NCI-H187 treated with DMSO at 0.1 percent for 48 hours (cell line): Measurements from ENCODE around the gene IQCE.

Source experiments
- DNase-seq: peaks from one replicate; lab custom pipeline; 2025; lab: John Stamatoyannopoulos, UW

The IQCE gene

DNA sequence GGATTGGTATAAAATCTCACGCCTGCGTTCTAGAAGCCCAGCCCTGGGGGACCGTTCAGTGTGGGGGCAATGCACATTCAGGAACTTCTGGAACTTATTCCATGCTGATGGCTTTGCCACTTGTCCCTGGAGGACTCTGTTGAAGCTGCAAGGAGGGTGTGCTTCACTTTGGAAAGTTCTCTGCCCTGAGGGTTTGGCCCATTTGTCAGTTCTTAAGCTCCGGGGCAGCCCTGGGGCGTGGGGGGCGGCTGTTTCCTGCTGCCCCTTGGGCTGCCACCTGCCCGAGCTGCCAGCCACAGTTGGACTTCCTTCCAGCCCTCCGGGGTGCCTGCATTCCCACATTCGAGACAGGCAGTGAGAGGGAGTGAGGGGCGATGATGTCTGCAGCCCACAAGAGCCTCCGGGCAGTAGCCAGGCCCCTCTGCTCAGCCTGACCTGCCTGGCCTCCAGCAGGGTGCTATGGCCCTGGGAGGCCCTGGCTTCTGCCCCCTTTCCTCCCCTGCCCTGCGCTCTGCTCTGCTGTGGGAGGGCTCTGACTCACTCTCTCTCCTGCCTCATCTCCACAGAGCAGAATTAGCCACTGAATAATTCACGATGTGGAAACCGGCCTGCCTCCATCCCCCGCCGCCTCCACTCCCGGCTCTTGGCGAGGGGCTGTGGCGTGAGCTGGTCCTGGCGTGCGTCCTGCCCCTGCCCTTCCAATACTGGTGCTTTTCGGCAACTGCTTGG, 74.9 kb downstream of the IQCE start:
- DNase-seq, result no peak

DNA sequence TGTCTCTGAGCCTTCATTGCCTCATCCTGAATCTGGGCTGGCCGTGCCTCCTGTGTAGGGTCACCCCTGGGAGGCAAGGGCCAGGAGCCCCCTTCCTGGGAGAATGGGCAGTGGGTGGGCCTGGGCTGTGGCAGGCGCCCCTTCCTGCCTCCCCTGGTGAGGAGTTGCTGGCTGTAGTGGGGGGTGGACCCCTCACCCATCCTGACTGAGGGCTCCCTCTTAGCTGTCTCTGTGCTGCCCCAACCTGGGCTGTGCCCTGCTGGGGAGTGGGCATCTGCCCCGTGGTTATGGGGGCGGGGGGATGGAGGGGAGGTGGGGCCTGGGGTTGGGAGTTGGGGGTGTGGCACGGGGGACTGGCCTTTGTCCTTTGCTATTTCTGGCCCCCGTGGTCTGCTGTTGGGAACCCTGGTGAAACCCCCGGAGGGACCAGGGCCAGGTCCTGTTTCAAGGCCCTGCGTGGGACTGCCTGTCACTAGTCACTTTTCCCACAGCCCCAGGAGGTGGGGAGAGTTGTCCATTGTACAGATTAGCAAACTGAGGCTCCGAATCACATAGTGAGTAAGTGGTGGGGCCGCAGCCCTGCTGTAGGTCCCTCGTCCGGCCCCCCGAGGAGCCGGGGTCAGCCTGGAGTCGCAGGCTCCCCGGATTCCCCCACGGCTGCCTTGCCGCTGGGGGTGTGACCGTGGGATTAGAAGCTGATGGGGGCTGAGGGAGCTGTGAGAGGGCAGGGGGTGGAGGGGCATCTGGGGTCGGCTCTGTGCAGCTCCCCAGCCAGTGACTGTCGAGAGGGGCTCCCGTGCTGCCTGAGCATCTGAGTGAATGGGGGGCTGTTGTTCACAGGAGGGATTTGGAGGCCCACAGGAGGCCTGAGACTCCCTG, 75.7 kb downstream of the IQCE start:
- DNase-seq, result no peak

DNA sequence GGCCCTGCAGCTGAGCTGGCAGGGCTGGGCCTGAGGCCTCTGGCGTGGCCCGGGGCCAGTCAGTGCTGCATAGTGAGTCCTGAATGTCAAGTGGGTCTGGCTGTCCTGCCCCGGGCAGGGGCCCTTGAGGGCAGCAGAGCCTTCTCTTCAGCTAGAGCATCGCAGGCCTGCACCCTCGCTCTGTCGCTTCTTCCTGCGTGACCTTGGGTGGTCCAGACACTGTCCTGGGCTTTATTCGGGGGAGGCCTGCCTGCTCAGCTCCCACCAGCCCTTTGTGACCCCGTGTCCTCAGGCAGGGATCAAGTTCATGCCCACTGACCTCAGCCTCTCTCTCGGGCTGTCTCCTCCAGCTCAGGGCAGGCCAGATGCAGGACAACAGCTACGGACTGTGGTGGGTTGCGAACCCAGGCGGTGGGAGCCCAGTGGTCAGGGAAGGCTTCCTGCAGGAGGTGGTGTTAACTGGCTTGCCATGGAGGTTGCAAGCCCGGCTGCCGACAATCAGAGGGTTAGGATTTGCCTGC, 76.4 kb downstream of the IQCE start:
- DNase-seq, result no peak

DNA sequence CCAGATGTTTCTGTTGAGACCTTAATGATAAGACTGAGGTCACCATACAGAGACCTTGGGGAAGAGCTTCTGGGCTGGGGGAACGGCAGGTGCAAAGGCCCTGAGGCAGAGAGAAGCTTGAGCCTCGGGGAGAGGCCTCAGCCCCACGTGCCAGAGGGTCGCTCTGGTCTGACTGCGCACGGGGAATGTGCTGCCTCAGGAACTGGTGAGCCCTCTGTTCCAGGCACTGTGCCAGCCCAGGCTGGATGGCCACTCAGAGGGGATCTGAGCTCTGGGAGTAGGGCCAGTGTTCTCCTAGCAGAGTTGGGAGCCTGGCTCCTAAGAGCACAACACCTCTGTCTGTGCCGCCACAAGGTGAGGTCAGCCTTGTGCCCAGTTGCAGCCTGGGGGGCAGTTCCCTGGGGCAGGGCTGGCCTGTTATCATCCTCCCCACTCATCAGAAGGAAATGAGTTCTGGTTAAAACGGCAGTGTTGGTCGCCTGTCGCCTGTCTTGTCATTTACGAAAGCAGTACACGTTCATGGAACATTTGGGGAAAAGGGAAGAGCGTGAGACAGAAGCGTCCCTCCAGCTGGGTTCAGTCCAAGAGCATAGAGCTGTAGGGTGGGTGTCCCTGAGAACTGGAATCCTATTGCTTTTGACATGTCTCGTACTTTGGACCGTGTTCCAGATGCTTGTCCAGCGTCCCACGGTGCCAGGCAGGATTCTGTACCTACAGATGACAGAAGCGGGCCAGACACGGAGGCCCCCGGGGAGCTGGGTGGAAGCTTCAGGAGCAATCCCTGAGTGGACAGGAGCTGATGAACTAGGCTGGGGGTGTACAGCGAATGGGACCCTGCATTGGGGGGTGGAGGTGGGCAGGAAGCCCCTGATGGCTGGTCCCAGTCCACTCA, 77.3 kb downstream of the IQCE start:
- no peak for DNase-seq

DNA sequence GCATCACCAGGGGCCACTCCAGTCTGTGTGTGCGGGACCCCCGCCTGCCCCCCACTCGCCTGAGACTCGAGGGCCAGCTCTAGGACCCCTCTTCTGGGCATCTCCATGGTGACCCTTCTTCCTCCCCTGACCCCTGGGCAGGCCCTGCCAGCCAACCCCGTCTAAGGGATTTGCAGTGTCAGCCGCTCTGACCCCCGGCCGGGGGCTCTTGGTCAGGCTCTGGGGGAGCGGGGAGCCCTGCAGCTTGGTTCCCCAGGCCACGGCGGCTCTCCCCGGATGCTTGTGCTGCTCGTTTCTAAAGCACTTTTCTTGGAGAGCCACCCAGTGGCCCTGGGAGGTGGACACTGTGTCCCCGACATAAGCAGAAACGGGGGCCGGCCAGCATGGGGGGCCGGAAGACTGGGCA, 78.3 kb downstream of the IQCE start:
- no peak for DNase-seq

DNA sequence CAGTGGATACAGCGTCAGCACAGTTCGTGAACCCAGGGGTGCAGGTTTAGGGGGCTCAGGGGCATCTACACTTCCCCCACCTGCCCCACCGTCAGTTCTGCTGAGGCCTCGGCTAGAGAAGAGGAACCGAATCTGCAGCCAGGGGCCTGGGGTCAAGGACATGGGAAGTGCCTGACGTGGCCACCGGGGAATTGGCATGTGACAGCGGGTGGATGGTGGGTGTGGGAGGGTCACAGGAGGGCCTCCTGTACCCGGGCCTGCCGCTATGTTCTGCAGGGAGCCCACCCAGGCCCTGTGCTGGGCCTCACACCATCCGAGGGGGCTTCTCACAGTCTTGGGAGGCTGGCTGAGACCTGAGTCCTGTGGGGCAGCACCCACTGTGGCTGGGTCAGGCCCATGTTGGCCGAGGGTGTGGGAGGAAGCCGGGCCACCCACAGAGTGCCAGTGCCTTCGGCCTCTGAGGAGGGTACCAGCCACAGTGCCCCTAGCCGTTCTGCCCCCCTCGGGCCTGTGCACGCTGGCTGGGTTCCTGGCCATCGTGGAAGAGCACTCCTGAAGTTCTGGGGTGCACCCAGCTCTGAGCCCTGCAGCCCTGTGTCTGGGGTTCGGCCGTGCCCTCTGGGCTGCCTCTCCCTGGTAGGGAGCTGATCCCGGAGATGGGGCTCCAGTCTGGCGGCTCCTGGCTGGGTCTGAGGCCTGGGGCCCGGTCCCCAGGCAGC, 78.9 kb downstream of the IQCE start:
- no peak for DNase-seq

DNA sequence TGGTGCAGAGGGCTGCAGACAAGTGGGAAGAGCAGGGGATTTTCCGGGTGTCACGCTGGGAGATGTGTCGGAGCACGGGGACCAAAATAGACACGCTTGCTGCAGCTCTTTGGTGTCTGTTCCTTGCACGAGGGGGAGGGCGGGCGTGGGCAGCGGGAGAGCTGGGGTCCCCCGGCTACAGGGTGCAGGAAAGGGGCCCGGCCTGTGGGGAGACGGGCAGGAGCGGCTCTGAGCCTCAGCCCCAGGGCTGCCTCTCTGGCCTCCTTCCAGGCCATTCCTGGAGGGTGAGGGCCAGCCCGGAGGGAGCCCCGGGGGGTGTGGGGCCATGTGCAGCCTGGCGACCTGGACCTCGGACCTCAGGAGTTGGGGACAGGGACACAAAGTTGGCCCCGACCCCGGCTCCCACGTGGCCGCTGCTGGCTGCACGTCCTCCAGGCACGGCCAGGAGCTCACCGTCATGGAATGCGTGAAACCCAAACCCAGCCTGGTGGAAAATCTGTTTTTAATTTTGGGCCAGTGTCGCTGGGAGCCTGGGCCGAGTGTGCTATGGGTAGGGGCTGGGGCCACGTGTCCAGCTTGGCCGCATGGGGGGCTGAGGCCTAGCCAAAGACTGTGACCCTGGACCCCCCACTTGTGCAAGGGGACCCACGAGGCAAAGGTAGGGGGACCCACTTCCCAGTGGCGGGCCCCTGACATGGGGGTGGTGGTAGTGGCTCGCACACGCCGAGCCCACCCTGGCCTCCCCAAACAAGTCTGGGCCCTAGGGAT, 79.6 kb downstream of the IQCE start:
- DNase-seq, result no peak

DNA sequence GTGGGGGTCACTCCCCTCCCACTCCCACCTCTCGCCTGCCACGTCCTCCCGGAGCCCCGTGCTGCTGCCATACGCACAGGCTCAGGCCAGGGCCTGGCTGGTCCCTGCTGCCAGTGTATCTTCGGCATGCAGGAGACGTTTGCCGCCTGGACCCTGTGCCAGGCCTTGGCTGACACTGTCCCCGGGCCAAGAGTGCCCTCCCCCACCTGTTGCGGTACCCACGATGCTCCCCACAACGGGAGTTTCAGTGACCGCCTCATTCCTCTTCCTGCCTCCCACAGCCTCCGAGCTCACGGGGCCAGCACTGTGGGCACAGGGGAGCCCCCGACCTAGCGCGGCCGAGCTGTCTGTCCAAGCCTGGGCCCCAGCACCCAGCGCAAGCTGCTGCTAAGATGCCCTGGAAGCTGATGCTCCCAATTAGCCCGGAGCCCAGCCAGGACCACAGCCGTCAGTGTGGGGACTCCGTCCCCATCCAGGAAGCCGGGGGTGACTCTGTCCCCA, 80.5 kb downstream of the IQCE start:
- DNase-seq, result no peak

DNA sequence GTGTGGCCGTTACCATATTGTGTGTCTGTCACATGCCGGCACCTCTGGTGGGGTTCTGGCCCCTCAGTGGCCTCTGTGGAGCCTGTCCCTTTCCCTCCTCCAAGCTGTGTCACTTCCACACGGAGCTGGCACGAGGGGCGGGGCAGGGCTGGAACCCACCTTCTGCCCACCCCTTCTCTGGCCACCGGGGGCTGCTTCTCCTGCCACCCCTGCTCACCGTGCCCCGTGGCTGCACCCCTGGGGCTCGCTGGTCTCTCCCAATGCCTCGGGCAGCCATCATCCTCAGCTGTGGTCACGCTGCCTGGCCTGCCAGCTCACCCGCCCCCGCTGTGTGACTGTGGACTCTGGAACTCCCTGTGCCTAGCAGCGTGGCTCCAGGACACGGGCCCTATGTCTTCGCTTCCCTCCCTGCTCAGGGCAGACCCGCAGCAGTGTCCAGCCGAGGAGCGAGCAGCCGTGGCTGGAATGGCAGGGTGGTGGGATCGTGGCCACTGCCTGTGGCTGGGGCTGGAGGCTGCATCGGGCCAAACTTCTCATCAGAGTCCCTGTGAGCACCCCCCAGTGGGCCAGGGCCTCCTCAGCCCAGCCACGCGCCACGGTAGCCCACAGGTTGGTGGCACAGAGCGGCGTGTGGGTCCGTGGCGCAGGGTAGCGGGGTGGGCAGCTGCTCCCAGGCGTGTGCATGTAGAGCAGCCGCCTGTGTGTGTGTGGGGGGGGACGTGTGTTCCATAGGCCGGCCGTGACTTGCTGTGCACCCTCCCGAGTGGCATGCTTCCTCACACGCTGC, 81.1 kb downstream of the IQCE start:
- no peak for DNase-seq

DNA sequence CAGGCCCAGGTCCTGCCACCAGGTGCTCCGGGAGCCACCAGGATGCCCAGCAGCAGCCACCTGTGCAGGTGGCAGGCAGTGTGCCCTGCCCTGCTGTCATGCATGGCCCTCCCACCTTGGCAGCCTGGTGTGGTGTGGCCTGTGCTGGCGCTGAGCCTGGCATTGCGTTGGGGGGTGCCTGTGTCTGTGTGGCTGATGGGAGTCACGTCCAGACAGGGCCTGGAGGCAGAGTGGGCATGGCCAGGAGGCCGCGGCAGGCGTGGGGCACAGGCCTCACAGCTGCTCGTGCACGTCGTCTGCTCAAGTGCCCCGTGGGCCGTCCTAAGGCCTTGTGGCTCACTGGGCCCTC, 81.7 kb downstream of the IQCE start:
- no peak for DNase-seq

DNA sequence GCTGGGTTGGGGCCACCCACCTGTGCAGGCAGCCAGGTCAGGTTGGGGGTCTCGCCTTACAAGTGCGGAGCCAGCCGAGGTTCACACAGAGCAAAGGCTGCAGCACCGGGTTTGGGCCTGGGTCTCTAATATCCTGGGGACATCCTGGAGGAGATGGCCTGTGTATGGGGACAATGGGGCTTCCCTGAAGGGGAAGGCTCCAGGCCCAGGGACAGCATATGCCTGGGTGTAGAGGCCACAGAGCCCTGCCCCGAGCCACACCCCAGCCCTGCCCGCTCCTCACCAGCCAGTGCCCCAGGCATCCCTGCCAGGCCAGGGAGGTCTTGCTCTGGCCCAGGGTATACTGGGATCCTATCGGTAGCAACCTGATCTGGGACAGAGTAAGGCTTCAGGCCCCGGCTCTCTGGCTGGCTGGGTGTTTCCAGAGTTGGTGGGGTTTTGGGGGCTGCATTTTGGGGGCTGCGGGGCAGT, 82.1 kb downstream of the IQCE start:
- DNase-seq, result no peak

DNA sequence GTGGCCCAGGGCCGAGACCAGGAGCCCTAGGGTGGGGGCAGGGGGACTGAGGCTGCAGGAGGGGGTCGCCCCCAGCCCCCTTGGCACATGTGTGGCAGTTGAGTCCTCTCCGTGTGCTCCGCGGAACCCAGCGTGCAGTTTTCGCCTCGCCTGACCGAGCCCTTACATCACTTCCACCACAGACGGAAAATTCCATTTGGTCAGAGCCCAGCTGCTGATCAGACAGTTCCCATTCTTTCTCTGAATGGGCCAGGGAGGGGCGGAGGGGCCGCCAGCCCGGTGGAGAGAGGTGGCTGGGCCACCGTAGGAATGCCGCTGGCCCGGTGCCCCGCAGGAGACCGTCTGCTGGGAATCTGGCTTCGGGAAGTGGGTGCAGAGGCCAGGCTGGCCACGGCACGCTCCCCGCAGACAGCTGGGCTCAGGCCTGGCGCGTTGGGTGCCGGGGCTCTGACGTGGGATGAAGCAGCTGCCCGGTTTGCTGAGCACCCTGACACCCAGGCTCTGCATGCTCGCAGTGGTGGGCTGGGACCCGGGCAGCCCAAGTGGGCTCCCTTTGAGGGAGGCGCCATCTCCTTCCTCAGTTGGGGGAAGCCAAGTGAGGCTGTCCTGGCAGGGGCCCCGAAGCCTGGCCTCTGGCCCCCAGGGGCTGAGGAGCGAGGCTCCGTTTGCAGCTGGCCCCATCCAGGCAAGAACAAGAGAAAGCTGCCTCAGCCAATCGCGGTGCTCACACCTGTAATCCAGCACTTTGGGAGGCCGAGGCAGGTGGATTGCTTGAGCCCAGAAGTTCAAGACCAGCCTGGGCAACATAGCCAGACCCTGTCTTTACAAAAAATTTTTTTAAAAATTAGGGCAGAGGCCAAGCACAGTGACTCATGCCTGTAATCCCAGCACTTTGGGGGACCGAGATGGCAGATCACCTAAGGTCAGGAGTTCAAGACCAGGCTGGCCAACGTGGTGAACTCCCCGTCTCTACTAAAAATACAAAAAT, 82.9 kb downstream of the IQCE start:
- no peak for DNase-seq

DNA sequence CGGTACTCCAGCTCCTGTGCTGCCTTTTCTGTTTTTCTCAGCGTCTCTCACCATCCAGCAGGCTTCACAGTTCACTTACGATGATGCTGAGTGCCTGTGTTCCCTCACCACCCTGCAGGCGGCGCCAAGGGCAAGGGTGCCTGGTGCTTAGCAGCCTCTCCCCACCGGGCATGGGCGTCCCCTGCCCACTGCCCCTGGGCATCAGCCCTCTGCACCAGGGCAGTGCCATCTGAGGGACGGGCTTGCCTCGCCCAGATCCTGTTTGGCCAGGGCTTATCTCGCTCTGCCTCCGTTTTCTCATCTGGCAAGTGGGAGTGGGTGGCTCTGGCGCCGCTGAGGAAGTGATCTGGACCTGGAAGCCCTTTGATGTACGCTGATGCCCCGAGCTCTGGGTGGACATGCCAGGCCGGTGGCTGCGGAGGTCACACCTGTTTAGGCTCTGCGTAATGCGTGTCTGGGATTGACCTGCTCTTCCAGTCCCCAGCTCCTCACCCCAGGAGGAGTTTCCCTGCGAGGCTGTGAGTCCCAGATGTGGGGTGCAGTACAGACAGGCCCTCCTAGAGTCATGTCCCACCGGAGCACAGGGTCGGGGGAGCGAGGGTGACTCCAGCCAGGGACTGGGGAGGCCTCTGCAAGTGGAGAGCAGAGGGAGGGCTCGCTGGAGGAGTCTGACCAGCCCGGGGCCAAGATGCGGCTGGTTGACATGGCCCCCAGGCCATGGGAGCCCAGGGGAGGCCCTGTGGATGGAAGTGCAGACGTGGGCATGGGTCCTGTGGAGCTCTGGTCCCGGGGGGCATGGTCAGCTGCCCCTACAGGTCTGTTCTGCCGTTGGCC, 84.8 kb downstream of the IQCE start:
- DNase-seq, result no peak

DNA sequence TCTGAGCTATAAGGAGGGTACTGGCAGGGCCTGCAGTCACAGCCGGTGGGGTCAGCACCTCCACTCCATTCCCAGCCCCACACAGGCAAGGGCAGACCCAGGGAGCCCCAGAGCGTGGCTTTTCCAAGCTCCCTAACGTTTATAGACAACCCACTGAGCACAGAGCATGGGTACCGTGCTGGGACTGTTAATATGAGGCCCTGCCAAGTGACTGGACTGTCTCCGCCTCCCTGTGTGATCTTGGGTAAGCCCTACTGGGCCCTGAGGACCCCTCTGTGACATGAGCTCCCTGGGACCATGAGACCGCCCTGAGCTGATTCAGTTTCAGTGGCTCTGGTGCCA, 85.4 kb downstream of the IQCE start:
- no peak for DNase-seq

DNA sequence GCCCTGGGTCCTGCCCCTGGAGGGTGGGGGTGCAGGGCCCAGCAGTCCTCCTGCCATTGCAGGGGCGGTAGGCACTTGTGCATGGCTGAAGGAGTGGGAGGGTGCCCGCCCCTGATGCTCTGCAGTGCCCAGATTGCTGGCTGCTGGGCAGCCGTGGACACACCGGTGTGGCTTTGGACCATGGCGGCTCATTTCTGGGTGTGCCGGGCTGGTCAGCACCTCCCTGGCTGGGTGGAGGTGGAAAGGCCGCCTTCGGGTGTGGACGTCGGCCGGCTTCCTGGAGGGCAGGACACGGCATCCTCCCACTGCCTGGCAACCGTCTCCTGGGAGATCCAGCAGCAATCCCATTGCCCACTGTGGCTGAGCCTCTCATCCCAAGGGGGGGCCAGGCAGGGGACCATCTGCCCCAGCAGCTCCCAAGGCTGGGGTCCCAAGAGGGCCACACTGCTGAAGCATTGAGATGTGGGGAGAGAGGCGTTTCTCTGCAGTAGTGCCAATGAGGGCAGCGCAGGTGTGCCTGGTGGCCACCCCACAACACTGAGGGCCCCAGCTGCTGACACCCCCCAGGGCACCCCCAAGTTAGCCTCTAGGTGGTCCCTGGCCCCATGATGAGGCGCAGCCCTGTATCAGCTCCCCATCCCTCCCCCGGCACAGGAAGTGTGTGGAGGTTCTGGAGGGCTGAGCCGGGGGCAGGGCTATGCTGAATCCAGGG, 85.9 kb downstream of the IQCE start:
- DNase-seq, result no peak

DNA sequence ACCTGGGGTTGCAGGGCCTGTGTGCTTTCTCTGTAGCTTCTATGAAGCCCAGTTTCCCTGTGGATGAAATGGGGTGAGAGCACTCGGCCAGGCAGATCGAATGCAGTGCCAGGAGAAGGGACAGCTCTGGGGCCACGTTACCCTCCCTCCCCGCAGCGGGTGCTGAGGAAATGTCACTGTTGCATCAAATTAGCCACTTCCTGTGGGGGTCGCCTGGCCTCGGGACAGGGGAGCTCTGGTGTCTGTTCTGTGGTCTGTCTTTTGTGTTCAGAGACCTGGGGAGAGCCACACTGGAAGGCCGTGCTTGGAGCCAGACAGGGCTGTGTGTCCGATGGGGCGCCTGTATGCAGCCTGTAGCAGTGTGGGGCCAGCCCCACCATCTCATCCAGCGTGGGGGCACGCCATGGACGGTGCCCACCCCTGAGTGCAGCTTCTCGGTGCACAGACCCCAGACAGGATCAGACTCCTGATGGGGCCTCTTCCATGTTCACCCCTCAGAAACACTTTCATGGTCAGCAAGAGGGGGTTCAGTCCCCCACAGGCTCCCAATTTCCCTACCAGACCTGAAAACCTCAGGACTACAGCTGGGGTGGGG, 86.6 kb downstream of the IQCE start:
- DNase-seq, result no peak

DNA sequence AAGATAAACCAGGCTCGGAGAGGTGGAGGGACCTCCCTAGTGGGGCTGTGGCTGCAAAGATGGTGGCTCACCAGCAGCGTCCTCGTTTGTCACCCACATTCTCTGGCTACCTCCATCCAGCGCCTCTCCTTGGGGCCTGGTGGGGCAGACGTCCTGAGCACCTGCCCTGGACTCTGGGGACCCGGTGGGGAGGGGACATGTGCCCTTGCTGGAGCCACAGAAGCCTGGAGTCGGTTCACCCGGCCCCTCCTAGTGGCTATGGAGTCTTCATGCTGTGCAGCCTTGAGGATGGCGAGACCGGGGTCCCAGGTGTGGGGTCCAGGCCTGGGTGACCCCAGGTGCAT, 87.5 kb downstream of the IQCE start:
- DNase-seq, result no peak
